ENCODE measurements around the gene PGLYRP3.

PGLYRP3 gene

GRCh38 chr1:153261281-153262069 lies 51.3 kb downstream of the PGLYRP3 start:
- DNase-seq (ENCODE audit: low spot score) (no peak), FAIRE-seq (no peak)

GRCh38 chr1:153260585-153261280 lies 52.0 kb downstream of the PGLYRP3 start:
- FAIRE-seq, result no peak
- no peak for DNase-seq (ENCODE audit: low spot score)

- FAIRE-seq (no peak), DNase-seq (ENCODE audit: low spot score) (no peak)
Measured at GRCh38 chr1:153259387-153259786, 53.4 kb downstream of the PGLYRP3 start, which contains the start of gene LORICRIN. Gene LORICRIN, plus strand, starts transcription at chr1:153259687. Its CDS starts 1,263 bp downstream, at chr1:153260950.

GRCh38 chr1:153253693-153254092 lies 59.1 kb downstream of the PGLYRP3 start:
- no peak for FAIRE-seq
- no peak for DNase-seq (ENCODE audit: low spot score)

- DNase-seq (ENCODE audit: low spot score) (no peak), FAIRE-seq (no peak)
Measured at GRCh38 chr1:153253076-153253475, 59.7 kb downstream of the PGLYRP3 start.

- DNase-seq (ENCODE audit: low spot score) (no peak), FAIRE-seq (no peak)
Measured at GRCh38 chr1:153251988-153252387, 60.8 kb downstream of the PGLYRP3 start.

GRCh38 chr1:153251562-153251961 lies 61.2 kb downstream of the PGLYRP3 start:
- no peak for DNase-seq (ENCODE audit: low spot score)
- no peak for FAIRE-seq

- FAIRE-seq (no peak), DNase-seq (ENCODE audit: low spot score) (no peak)
Measured at GRCh38 chr1:153251087-153251486, 61.7 kb downstream of the PGLYRP3 start.

- DNase-seq (ENCODE audit: low spot score) (no peak), FAIRE-seq (no peak)
Measured at GRCh38 chr1:153250166-153250565, 62.6 kb downstream of the PGLYRP3 start.

GRCh38 chr1:153248176-153248879 lies 64.4 kb downstream of the PGLYRP3 start:
- DNase-seq (ENCODE audit: low spot score), result no peak
- no peak for FAIRE-seq

Data from RCC 7860 (cell line).